ENCODE measurements around the gene COL4A5. TPM values are rescaled to one million over a fixed set of nuclear protein-coding genes. Genes with fewer than 3 reads are reported as not detected.

The COL4A5 gene
- total RNA-seq, 1 experiment from 2014 or later = 48.1 TPM

DNA sequence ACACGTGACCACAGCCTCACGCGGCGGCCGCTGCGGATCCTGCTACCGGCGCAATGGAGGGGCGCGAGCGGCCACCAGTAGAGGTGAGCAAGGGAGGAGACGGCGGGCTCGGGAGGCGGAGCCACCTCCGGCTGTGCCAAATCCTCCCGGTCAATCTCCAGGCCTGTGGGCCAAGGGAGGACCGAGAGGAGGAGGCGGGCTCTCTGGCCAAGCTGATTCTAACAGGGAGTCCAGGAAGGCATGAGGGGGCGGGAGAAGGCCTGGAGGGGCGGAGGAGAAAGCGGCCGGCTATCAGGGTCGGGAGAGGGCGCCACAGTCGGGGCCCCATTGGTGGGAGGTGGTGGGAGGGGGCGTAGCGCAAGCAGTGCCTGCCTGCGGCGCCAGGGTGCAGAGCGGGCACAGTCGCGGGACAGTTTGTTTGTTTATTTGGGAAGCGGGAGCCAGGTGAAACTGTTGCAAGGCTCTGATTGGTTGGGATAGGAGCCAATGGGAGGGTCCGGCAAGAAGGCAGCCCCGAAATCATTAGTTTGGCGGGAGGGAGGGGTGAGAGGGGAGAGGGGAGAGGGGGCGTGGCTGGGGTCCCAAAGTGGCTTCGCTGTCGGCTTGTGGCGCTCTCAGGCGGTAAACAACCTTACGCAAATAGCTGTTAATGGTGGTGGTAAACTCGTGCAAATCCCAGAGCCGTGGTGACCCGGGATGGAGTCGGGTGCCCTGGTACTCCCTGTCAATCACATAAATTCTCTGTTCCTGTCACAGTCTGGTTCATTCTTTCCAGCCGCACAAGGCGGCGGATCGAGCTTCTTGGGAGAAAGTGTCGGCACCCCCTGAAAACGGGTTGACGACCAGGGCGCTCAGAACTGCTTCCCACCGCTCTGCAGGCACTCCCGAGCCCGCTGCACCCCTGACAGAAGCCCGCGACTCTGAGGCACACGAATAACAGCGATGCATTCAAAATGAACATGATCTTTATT is 297.2 kb downstream of the COL4A5 start, which contains the start of gene IRS4:
Gene IRS4 (minus strand): TSS at position 55 of the 971 bp plus-strand sequence.
- intact Hi-C loops (cut with micrococcal nuclease; ENCODE audit: unreplicated experiment) = no loop called here

DNA sequence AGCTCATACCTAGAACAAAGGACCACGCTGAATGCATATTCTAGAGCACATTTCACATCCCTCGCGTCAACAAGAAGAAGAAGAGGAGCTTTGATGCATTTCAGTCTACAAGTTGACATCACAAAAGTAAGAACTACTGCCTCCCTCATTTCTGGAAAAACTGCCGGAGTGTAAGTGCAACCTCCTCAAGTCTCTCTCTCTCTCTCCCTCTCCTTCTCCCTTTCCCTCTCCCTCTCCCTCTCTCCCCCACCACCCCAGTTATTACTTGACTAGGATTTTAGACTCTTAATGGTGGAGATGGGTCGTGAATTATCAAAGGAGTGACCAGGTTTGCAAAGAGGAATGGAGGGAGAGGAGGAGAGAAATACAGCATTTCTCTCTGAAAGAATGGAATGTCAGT is 298.1 kb downstream of the COL4A5 start:
- intact Hi-C loops (cut with micrococcal nuclease; ENCODE audit: unreplicated experiment) = no loop called here
- DNase-seq = no peak
- ChIA-PET CTCF (no interaction called here), POLR2A (no interaction called here)
- Mint-ChIP-seq H3K4me1 (ENCODE audit: low read depth, unreplicated experiment) (no peaks in the 10 kb centered on the region), H3K36me3 (ENCODE audit: insufficient read depth, unreplicated experiment) (no peaks in the 10 kb centered on the region), H3K27me3 (ENCODE audit: insufficient read depth, unreplicated experiment) (peaks cover 6% of the 10 kb centered on the region), H3K27ac (ENCODE audit: unreplicated experiment) (no peak overlapping the region), H3K4me3 (ENCODE audit: unreplicated experiment) (no peak overlapping the region), H3K9me3 (ENCODE audit: unreplicated experiment) (no peaks in the 10 kb centered on the region)
- no peak overlapping the region for H3K4me3 ChIP-seq (ENCODE audit: low read depth, low read length)
- H3K9me3 ChIP-seq = no peaks in the 10 kb centered on the region
- no TSS peak for BruUV-seq (replicated peaks)
- no peaks in the 10 kb centered on the region for H3K36me3 ChIP-seq (ENCODE audit: control insufficient read depth, insufficient read depth, low read length)
- H3K27me3 ChIP-seq (replicated peaks; ENCODE audit: control insufficient read depth, insufficient read depth, low read length) = no peaks in the 10 kb centered on the region
- H3K4me1 ChIP-seq = no peaks in the 10 kb centered on the region
- no peak for TF ChIP-seq CTCF (IDR thresholded peaks at IDR 0.05; ENCODE audit: insufficient read depth in 1 of 2, low read depth in 1 of 2, low read length in 1 of 2, severe bottlenecking in 1 of 2, unreplicated experiment in 1 of 2)

More for the DNA sequence above, 297.2 kb downstream of the COL4A5 start, which contains the start of gene IRS4:
- H3K9me3 ChIP-seq = no peaks in the 10 kb centered on the region
- H3K36me3 ChIP-seq (ENCODE audit: control insufficient read depth, insufficient read depth, low read length) = no peaks in the 10 kb centered on the region
- TF ChIP-seq CTCF (IDR thresholded peaks at IDR 0.05; ENCODE audit: insufficient read depth in 1 of 2, low read depth in 1 of 2, low read length in 1 of 2, severe bottlenecking in 1 of 2, unreplicated experiment in 1 of 2) = no peak
- H3K4me3 ChIP-seq (ENCODE audit: low read depth, low read length) = no peak within 1 kb of the TSS
- Mint-ChIP-seq H3K27ac (ENCODE audit: unreplicated experiment) (no peak within 1 kb of the TSS), H3K9me3 (ENCODE audit: unreplicated experiment) (no peaks in the 10 kb centered on the region), H3K4me3 (ENCODE audit: unreplicated experiment) (no peak within 1 kb of the TSS), H3K4me1 (ENCODE audit: low read depth, unreplicated experiment) (no peaks in the 10 kb centered on the region), H3K27me3 (ENCODE audit: insufficient read depth, unreplicated experiment) (peaks cover 2% of the 10 kb centered on the region), H3K36me3 (ENCODE audit: insufficient read depth, unreplicated experiment) (no peaks in the 10 kb centered on the region)
- BruUV-seq (replicated peaks) = no TSS peak
- no peaks in the 10 kb centered on the region for H3K27me3 ChIP-seq (replicated peaks; ENCODE audit: control insufficient read depth, insufficient read depth, low read length)
- CTCF ChIA-PET = no interaction called here
- no peaks in the 10 kb centered on the region for H3K4me1 ChIP-seq
- POLR2A ChIA-PET = no interaction called here
- DNase-seq = no peak

GRCh38 chrX:108740299-108740774 is 300.7 kb downstream of the COL4A5 start:
- no TSS peak for BruUV-seq (replicated peaks)
- Mint-ChIP-seq H3K4me3 (ENCODE audit: unreplicated experiment) (no peak overlapping the region), H3K36me3 (ENCODE audit: insufficient read depth, unreplicated experiment) (no peaks in the 10 kb centered on the region), H3K27me3 (ENCODE audit: insufficient read depth, unreplicated experiment) (peaks cover 6% of the 10 kb centered on the region), H3K4me1 (ENCODE audit: low read depth, unreplicated experiment) (no peaks in the 10 kb centered on the region), H3K9me3 (ENCODE audit: unreplicated experiment) (no peaks in the 10 kb centered on the region), H3K27ac (ENCODE audit: unreplicated experiment) (no peak overlapping the region)
- no peak for DNase-seq
- Histone ChIP-seq H3K4me3 (ENCODE audit: low read depth, low read length) (no peak overlapping the region), H3K4me1 (no peaks in the 10 kb centered on the region), H3K9me3 (no peaks in the 10 kb centered on the region), H3K27me3 (replicated peaks; ENCODE audit: control insufficient read depth, insufficient read depth, low read length) (no peaks in the 10 kb centered on the region), H3K36me3 (ENCODE audit: control insufficient read depth, insufficient read depth, low read length) (no peaks in the 10 kb centered on the region)
- intact Hi-C loops (cut with micrococcal nuclease; ENCODE audit: unreplicated experiment) = no loop called here
- TF ChIP-seq CTCF (IDR thresholded peaks at IDR 0.05; ENCODE audit: insufficient read depth in 1 of 2, low read depth in 1 of 2, low read length in 1 of 2, severe bottlenecking in 1 of 2, unreplicated experiment in 1 of 2) = no peak
- ChIA-PET POLR2A (no interaction called here), CTCF (no interaction called here)

Other genes with a start within 250 kb of the COL4A5 start
- 15.9 and 16.0 TPM in 2 replicates for gene COL4A6, start 1.4 kb upstream of the COL4A5 start, total RNA-seq (2022)